Measurements from ENCODE around the gene KCTD2. TPM values are rescaled to one million over a fixed set of nuclear protein-coding genes. Genes with fewer than 3 reads are reported as not detected.
A peak's percentile ranks its signal among the peaks of the same experiment; 100 is the strongest.

The KCTD2 gene
- total and polyA plus RNA-seq, 9 of the 15 experiments (the other 6 are each of a cell fraction or from before 2014, with no cell fraction given): 1.7 to 32.9 (median 15.8) TPM

- TF ChIP-seq, protein P1, sequence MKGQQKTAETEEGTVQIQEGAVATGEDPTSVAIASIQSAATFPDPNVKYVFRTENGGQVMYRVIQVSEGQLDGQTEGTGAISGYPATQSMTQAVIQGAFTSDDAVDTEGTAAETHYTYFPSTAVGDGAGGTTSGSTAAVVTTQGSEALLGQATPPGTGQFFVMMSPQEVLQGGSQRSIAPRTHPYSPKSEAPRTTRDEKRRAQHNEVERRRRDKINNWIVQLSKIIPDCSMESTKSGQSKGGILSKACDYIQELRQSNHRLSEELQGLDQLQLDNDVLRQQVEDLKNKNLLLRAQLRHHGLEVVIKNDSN (CRISPR knock-in tag; IDR thresholded peaks at IDR 0.05): peak; percentile 89
- no peak for TF ChIP-seq ZNF551 (CRISPR knock-in tag; IDR thresholded peaks at IDR 0.05)
- TF ChIP-seq PTTG1 (tag; IDR thresholded peaks at IDR 0.05; ENCODE audit: low read depth): no peak
- no peak for TF ChIP-seq HNRNPH1 (optimal IDR thresholded peaks at IDR 0.05; ENCODE audit: low read depth, low read length)
- no peak for TF ChIP-seq ZNF121 (CRISPR knock-in tag; conservative IDR thresholded peaks at IDR 0.05)
- TF ChIP-seq MEF2A (IDR thresholded peaks at IDR 0.05; ENCODE audit: control insufficient read depth, low read depth, low read length): no peak
- TF ChIP-seq DNMT1 (IDR thresholded peaks at IDR 0.05): 0 out of 2 replicates have a peak, but pooled peaks have one; percentile 64
- no peak; the same call in 1 of the 2 replicates for TF ChIP-seq MTA1 (IDR thresholded peaks at IDR 0.05; ENCODE audit: borderline replicate concordance)
- peak; percentile 61; the same call in 1 of the 2 replicates for TF ChIP-seq FOXK1 (CRISPR knock-in tag; IDR thresholded peaks at IDR 0.05; ENCODE audit: borderline replicate concordance)
- no peak for TF ChIP-seq SIX5 (IDR thresholded peaks at IDR 0.05; ENCODE audit: borderline replicate concordance in 1 of 2, insufficient read depth in 1 of 2, low read depth in 1 of 2, low read length in 2 of 2)
- 0 out of 2 replicates have a peak, but pooled peaks have one; percentile 90 for TF ChIP-seq HDAC6 (IDR thresholded peaks at IDR 0.05; ENCODE audit: low read depth, low read length)
- TF ChIP-seq, protein P2, sequence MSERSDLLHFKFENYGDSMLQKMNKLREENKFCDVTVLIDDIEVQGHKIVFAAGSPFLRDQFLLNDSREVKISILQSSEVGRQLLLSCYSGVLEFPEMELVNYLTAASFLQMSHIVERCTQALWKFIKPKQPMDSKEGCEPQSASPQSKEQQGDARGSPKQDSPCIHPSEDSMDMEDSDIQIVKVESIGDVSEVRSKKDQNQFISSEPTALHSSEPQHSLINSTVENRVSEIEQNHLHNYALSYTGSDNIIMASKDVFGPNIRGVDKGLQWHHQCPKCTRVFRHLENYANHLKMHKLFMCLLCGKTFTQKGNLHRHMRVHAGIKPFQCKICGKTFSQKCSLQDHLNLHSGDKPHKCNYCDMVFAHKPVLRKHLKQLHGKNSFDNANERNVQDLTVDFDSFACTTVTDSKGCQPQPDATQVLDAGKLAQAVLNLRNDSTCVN (CRISPR knock-in tag; IDR thresholded peaks at IDR 0.05): no peak
- TF ChIP-seq NFYB (IDR thresholded peaks at IDR 0.05; ENCODE audit: extremely low read depth, insufficient read length): no peak
- TF ChIP-seq TCF3 (CRISPR knock-in tag; IDR thresholded peaks at IDR 0.05): peak; percentile 23; the same call in 1 of the 2 replicates
- TF ChIP-seq, protein P3, sequence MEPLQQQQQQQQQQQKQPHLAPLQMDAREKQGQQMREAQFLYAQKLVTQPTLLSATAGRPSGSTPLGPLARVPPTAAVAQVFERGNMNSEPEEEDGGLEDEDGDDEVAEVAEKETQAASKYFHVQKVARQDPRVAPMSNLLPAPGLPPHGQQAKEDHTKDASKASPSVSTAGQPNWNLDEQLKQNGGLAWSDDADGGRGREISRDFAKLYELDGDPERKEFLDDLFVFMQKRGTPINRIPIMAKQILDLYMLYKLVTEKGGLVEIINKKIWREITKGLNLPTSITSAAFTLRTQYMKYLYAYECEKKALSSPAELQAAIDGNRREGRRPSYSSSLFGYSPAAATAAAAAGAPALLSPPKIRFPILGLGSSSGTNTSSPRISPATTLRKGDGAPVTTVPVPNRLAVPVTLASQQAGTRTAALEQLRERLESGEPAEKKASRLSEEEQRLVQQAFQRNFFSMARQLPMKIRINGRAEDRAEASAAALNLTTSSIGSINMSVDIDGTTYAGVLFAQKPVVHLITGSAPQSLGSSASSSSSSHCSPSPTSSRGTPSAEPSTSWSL (CRISPR knock-in tag; IDR thresholded peaks at IDR 0.05; ENCODE audit: borderline replicate concordance): no peak
- TF ChIP-seq ZNF197 (CRISPR knock-in tag; IDR thresholded peaks at IDR 0.05; ENCODE audit: low read depth): no peak
- TF ChIP-seq ZNF398 (CRISPR knock-in tag; IDR thresholded peaks at IDR 0.05): no peak
- peak; percentile 79; the same call in 1 of the 2 replicates for TF ChIP-seq EP400 (IDR thresholded peaks at IDR 0.05)
- TF ChIP-seq, protein P4, sequence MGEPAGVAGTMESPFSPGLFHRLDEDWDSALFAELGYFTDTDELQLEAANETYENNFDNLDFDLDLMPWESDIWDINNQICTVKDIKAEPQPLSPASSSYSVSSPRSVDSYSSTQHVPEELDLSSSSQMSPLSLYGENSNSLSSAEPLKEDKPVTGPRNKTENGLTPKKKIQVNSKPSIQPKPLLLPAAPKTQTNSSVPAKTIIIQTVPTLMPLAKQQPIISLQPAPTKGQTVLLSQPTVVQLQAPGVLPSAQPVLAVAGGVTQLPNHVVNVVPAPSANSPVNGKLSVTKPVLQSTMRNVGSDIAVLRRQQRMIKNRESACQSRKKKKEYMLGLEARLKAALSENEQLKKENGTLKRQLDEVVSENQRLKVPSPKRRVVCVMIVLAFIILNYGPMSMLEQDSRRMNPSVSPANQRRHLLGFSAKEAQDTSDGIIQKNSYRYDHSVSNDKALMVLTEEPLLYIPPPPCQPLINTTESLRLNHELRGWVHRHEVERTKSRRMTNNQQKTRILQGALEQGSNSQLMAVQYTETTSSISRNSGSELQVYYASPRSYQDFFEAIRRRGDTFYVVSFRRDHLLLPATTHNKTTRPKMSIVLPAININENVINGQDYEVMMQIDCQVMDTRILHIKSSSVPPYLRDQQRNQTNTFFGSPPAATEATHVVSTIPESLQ (CRISPR knock-in tag; IDR thresholded peaks at IDR 0.05): 0 out of 2 replicates have a peak, but pooled peaks have one; percentile 54
- no peak for TF ChIP-seq NCOR1 (IDR thresholded peaks at IDR 0.05)
Measured at GRCh38 chr17:75034236-75034908, 12.7 kb upstream of the KCTD2 start (continued).
